CD14-positive monocyte (primary cell): ENCODE measurements around the gene RAI1. TPM values are rescaled to one million over a fixed set of nuclear protein-coding genes. Genes with fewer than 3 reads are reported as not detected.
A peak's percentile ranks its signal among the peaks of the same experiment; 100 is the strongest.

Source experiments
- DNase-seq, 3 donors: peaks; one replicate each; pipeline ENCODE4 v3.0.0-alpha.2; 2011 to 2022
- H2AFZ ChIP-seq: 2 replicates; pipeline ENCODE4 v1.6.0; 2012; ENCODE audit warnings: mild to moderate bottlenecking, low read depth, low read length, inconsistent platforms; ENCODE audit not compliant: insufficient read depth, poor library complexity, severe bottlenecking
- H3K27ac ChIP-seq, 2 donors: 1 replicate in 1 of 2; 2 replicates in 1 of 2; pipeline ENCODE4 v1.5.1; 2012 to 2013; ENCODE audit warnings: low read length in 2 of 2, control low read depth in 1 of 2, inconsistent platforms in 1 of 2, low read depth in 1 of 2, mild to moderate bottlenecking in 1 of 2
- H3K27me3 ChIP-seq, 2 donors: one replicate each; pipeline versions ENCODE4 v1.6.0 to v1.6.1; 2011 to 2013; ENCODE audit warnings: low read length in 2 of 2; ENCODE audit not compliant: control insufficient read depth in 2 of 2, insufficient read depth in 2 of 2
- H3K36me3 ChIP-seq, 2 donors: replicated peaks in 1 of 2; 1 replicate in 1 of 2; 2 replicates in 1 of 2; pipeline versions ENCODE4 v1.5.1 to v1.6.1; 2012 to 2013; ENCODE audit warnings: low read length in 2 of 2, control low read depth in 1 of 2, inconsistent platforms in 1 of 2, mild to moderate bottlenecking in 1 of 2; ENCODE audit not compliant: insufficient read depth in 2 of 2, control insufficient read depth in 1 of 2
- H3K4me1 ChIP-seq, 2 donors: 1 replicate in 1 of 2; 2 replicates in 1 of 2; pipeline versions ENCODE4 v1.5.1 to v1.6.1; 2012 to 2013; ENCODE audit warnings: low read length in 2 of 2, control low read depth in 1 of 2, inconsistent platforms in 1 of 2, mild to moderate bottlenecking in 1 of 2, moderate library complexity in 1 of 2; ENCODE audit not compliant: insufficient read depth in 2 of 2, control insufficient read depth in 1 of 2
- H3K4me2 ChIP-seq: replicated peaks from 2 replicates; pipeline ENCODE3; 2012; ENCODE audit warnings: low read length, moderate library complexity, mild to moderate bottlenecking; ENCODE audit not compliant: poor library complexity, severe bottlenecking; ENCODE audit errors: extremely low read depth
- H3K4me3 ChIP-seq, 3 experiments: fragments of 200-600 bp in 1 of 3; sonication (generic) in 1 of 3; replicated peaks in 1 of 3; 1 replicate in 2 of 3; 2 replicates in 1 of 3; pipeline ENCODE4 v1.5.1; 2011 to 2013; ENCODE audit warnings: low read length in 3 of 3, mild to moderate bottlenecking in 3 of 3, control low read depth in 2 of 3, low read depth in 2 of 3, inconsistent platforms in 1 of 3, moderate library complexity in 1 of 3
- H3K79me2 ChIP-seq: 2 replicates; pipeline ENCODE4 v1.6.0; 2012; ENCODE audit warnings: mild to moderate bottlenecking, control low read depth, inconsistent platforms, low read length, moderate library complexity; ENCODE audit not compliant: insufficient read depth
- H3K9ac ChIP-seq: 2 replicates; pipeline ENCODE4 v1.6.0; 2017; ENCODE audit warnings: low read length, mild to moderate bottlenecking; ENCODE audit not compliant: insufficient read depth, poor library complexity, severe bottlenecking
- H3K9me3 ChIP-seq, 2 donors: replicated peaks in 1 of 2; 1 replicate in 1 of 2; 2 replicates in 1 of 2; pipeline versions ENCODE4 v1.5.1 to v1.6.1; 2012 to 2013; ENCODE audit warnings: low read length in 2 of 2, control low read depth in 1 of 2; ENCODE audit not compliant: control insufficient read depth in 1 of 2, insufficient read depth in 1 of 2
- H4K20me1 ChIP-seq: 2 replicates; pipeline ENCODE4 v1.6.0; 2012; ENCODE audit warnings: mild to moderate bottlenecking, low read length, control low read depth, moderate library complexity; ENCODE audit not compliant: insufficient read depth
- H3K27ac Mint-ChIP-seq, 7 donors: one replicate each; pipeline ENCODE4 v1.8.0; 2020; ENCODE audit warnings: mild to moderate bottlenecking in 7 of 7, mixed read lengths in 7 of 7, moderate library complexity in 6 of 7, inconsistent platforms in 2 of 7
- H3K27me3 Mint-ChIP-seq, 3 donors: one replicate each; pipeline ENCODE4 v1.8.0; 2021 to 2022; ENCODE audit warnings: low read depth in 3 of 3, mild to moderate bottlenecking in 3 of 3, mixed read lengths in 3 of 3, moderate library complexity in 3 of 3, inconsistent platforms in 1 of 3
- H3K36me3 Mint-ChIP-seq, 2 donors: one replicate each; pipeline ENCODE4 v1.8.0; 2020; ENCODE audit warnings: mixed read lengths in 2 of 2, inconsistent platforms in 1 of 2, mild to moderate bottlenecking in 1 of 2
- H3K4me1 Mint-ChIP-seq: one replicate; pipeline ENCODE4 v1.8.0; 2020; ENCODE audit warnings: mild to moderate bottlenecking, mixed read lengths
- H3K4me3 Mint-ChIP-seq, 2 donors: one replicate each; pipeline ENCODE4 v1.8.0; 2020; ENCODE audit warnings: mild to moderate bottlenecking in 2 of 2, mixed read lengths in 2 of 2, moderate library complexity in 1 of 2
- H3K9me3 Mint-ChIP-seq, 7 donors: one replicate each; pipeline ENCODE4 v1.8.0; 2020 to 2022; ENCODE audit warnings: mixed read lengths in 7 of 7, mild to moderate bottlenecking in 6 of 7, moderate library complexity in 6 of 7, inconsistent platforms in 2 of 7
- WGBS: methylation state at CpG from one replicate; pipeline ENCODE4 v1.1.5; 2013; ENCODE audit warnings: missing lambda C conversion rate; ENCODE audit not compliant: insufficient coverage; 5-methylcytosine and 5-hydroxymethylcytosine counted together
- intact Hi-C, 2 donors: fragments of 100-400 bp; cut with micrococcal nuclease; formaldehyde crosslinking; loops; one replicate each; pipeline versions ENCODE4 v1.15.0 to v1.15.1; 2023
- polyA plus RNA-seq, 3 donors: library from polyadenylated mRNA; depleted of rRNA in 1 of 3; unstranded in 2 of 3; stranded (reverse) in 1 of 3; fragments of 300-500 nt in 2 of 3; fragments of >200 nt in 1 of 3; fragmentation: Illumina TruSeq in 2 of 3; gene quantifications; 1 replicate in 2 of 3; 2 replicates in 1 of 3; pipeline ENCODE4 v1.2.3, GENCODE V29; 2012 to 2021
- small RNA-seq: library from RNA; depleted of rRNA; stranded (forward); fragments of <200 nt; gene quantifications from one replicate; pipeline ENCODE3, GENCODE V24; 2012; ENCODE audit warnings: low read depth; ENCODE audit not compliant: insufficient read length
- TF ChIP-seq, protein P1 (sequence below): fragments of 200-600 bp; IDR thresholded peaks from one replicate; pipeline ENCODE4 v1.8.0; 2022; ENCODE audit warnings: antibody characterized with exemption, mild to moderate bottlenecking

Gene RAI1
- polyA plus RNA-seq, 3 donors, result 0.89 to 4.4 (median 1.5) TPM

DNA sequence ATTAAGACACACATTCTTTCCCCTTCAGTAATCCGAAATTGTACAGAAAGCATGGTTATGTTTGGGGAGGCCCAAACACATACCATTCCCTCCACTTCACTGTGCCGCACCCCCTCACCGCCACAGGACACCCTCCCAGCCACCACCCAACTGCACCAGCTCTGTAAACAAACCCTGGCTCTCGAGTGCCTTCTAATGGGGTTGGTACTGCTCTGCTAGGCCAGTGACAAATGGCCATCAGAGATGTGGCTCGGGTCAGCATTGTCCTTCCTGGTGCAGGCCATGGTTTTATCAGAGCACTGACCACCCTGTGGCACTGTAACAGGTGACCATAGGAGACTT lies 179.5 kb downstream of the RAI1 start:
- Histone ChIP-seq H3K27ac (no peak overlapping the region), H3K36me3 (peaks cover 3 to 36% of the 10 kb centered on the region in 2 donors), H3K9me3 (no peaks in the 10 kb centered on the region), H3K79me2 (no peaks in the 10 kb centered on the region), H3K4me2 (no peak overlapping the region), H3K27me3 (no peaks in the 10 kb centered on the region), H3K4me3 (no peak overlapping the region), H2AFZ (no peak overlapping the region), H3K9ac (no peak overlapping the region), H3K4me1 (no peaks in the 10 kb centered on the region), H4K20me1 (no peaks in the 10 kb centered on the region)
- TF ChIP-seq, protein P1, sequence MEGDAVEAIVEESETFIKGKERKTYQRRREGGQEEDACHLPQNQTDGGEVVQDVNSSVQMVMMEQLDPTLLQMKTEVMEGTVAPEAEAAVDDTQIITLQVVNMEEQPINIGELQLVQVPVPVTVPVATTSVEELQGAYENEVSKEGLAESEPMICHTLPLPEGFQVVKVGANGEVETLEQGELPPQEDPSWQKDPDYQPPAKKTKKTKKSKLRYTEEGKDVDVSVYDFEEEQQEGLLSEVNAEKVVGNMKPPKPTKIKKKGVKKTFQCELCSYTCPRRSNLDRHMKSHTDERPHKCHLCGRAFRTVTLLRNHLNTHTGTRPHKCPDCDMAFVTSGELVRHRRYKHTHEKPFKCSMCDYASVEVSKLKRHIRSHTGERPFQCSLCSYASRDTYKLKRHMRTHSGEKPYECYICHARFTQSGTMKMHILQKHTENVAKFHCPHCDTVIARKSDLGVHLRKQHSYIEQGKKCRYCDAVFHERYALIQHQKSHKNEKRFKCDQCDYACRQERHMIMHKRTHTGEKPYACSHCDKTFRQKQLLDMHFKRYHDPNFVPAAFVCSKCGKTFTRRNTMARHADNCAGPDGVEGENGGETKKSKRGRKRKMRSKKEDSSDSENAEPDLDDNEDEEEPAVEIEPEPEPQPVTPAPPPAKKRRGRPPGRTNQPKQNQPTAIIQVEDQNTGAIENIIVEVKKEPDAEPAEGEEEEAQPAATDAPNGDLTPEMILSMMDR, result no peak
- Mint-ChIP-seq H3K27ac (peak overlapping the region in 2 of 7 donors; percentile 1 to 21), H3K27me3 (peaks cover 0 to 2% (median 0%) of the 10 kb centered on the region in 3 donors), H3K9me3 (no peaks in the 10 kb centered on the region), H3K4me3 (no peak overlapping the region), H3K36me3 (peaks cover 29 to 54% of the 10 kb centered on the region in 2 donors), H3K4me1 (peaks cover 2% of the 10 kb centered on the region)
- intact Hi-C loops, result loop anchor here (1.0 to 5.0 kb wide), 3 partner anchors 48 to 183 kb away; partner anchors contain the start of gene RAI1 (in 1 of the 2)
- DNase-seq, result no peak
- WGBS, result 90% methylated on average over 2 of the region's 5 CpGs

Small RNAs within 50 kb of the gene (small RNA-seq; reads per million reads assigned to genes)
- gene MIR33B, result 1.4 reads per million
- gene MIR6777, result not detected
- not detected for gene RF02177
- not detected for gene RF02178

Other genes with a start within 250 kb of the RAI1 start
- gene MED9, start 204.5 kb upstream of the RAI1 start, polyA plus RNA-seq, result 1 to 10 TPM; 5.6 to 6.9 (median 6.1) TPM
- 10 to 100 TPM in 1 of 3 donors, 1 to 10 TPM in 1, under 1 TPM in 1; 0.88 to 12.4 (median 1.3) TPM for gene RASD1, start 185.1 kb upstream of the RAI1 start, polyA plus RNA-seq
- gene PEMT, start 89.8 kb upstream of the RAI1 start, polyA plus RNA-seq, result 10 to 100 TPM; 26.7 to 41.0 (median 38.4) TPM
- 10 to 100 TPM in 2 of 3 donors, 1 to 10 TPM in 1; 7.6 to 35.9 (median 10.5) TPM for gene SREBF1, start 155.5 kb downstream of the RAI1 start, polyA plus RNA-seq